Measurements from ENCODE around the gene BRD1. TPM values are rescaled to one million over a fixed set of nuclear protein-coding genes. Genes with fewer than 3 reads are reported as not detected.

The BRD1 gene
- total RNA-seq, 4 donors from 2014 or later = 44.6 to 74.9 (median 60.4) TPM

DNA sequence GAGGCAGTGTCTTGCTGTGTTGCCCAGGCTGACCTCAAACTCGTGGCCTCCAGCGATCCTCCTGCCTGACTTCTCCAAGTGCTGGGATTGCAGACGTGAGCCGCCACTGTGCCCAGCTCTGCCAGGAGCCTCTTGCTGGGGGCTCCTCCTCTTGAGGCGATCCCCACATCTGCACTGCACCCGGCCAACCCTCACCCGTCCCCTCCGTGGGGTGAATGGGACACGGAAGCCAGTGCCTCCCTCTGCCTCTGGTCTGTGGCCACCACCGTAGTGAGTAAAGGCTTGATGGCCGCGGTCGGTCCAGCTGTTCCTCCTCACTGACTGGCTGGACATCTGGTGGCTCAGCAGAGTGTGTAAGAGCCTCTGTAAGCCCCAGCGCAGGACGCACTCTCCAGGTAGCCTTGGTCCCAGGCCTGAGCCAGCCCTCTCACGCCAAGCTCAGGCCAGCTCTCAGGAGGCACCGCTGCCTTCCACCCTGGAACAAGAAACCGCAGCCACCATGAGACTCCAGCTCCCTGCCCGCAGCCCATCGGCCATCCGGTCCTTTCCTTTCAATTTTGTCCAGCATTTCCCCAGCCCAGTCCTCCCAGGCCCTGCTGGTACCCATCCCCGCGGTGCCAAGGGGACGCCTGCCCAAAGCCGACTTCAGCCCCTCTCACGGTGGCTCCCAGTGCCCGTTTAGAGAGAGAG, 100.3 kb downstream of the BRD1 start:
- no peak for DNase-seq (ENCODE audit: low spot score in 2 of 2)
- no peak overlapping the region for H3K27ac ChIP-seq
- H3K4me3 ChIP-seq = no peak overlapping the region
- H3K27me3 ChIP-seq = peaks cover 0 to 47% of the 10 kb centered on the region in 2 donors
- no peaks in the 10 kb centered on the region for H3K36me3 ChIP-seq
- H3K9me3 ChIP-seq = peaks cover 0 to 12% (median 0%) of the 10 kb centered on the region in 4 donors
- 78 to 82% methylated on average over 24 to 27 of the region's 27 CpGs for WGBS, 2 donors
- H3K4me1 ChIP-seq = peaks cover 0 to 7% (median 3%) of the 10 kb centered on the region in 4 donors
- no peak for TF ChIP-seq POLR2A (IDR thresholded peaks at IDR 0.05)
- TF ChIP-seq EP300 (IDR thresholded peaks at IDR 0.05) = no peak
- TF ChIP-seq, protein P1, sequence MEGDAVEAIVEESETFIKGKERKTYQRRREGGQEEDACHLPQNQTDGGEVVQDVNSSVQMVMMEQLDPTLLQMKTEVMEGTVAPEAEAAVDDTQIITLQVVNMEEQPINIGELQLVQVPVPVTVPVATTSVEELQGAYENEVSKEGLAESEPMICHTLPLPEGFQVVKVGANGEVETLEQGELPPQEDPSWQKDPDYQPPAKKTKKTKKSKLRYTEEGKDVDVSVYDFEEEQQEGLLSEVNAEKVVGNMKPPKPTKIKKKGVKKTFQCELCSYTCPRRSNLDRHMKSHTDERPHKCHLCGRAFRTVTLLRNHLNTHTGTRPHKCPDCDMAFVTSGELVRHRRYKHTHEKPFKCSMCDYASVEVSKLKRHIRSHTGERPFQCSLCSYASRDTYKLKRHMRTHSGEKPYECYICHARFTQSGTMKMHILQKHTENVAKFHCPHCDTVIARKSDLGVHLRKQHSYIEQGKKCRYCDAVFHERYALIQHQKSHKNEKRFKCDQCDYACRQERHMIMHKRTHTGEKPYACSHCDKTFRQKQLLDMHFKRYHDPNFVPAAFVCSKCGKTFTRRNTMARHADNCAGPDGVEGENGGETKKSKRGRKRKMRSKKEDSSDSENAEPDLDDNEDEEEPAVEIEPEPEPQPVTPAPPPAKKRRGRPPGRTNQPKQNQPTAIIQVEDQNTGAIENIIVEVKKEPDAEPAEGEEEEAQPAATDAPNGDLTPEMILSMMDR (IDR thresholded peaks at IDR 0.05) = no peak

DNA sequence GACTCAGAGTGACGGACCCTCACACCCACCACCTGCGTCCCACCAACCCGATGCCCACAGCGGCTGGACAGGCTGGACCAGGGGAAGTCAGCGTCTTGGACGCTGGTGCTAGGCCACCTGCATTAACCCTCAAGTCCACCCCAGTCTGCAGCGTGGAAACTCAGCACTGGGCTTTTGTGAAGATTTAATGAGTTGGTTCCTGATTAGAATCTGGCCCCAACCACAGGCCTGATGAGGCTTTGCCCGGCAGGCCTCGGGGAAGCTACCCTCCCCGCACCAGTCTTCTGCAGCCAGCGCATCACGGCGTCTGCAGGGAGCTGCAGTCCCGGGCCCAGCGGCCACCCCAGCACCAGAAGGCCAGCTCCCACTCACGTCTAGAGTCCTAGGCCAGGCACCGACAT, 101.0 kb downstream of the BRD1 start:
- H3K4me3 ChIP-seq = no peak overlapping the region
- WGBS, 2 donors = 75 to 77% methylated on average over 8 to 16 of the region's 17 CpGs
- TF ChIP-seq POLR2A (IDR thresholded peaks at IDR 0.05) (no peak), EP300 (IDR thresholded peaks at IDR 0.05) (no peak)
- TF ChIP-seq, protein P1 (IDR thresholded peaks at IDR 0.05) = no peak
- peaks cover 0 to 47% of the 10 kb centered on the region in 2 donors for H3K27me3 ChIP-seq
- DNase-seq (ENCODE audit: low spot score in 2 of 2) = no peak
- H3K9me3 ChIP-seq = peaks cover 0 to 6% (median 0%) of the 10 kb centered on the region in 4 donors
- no peaks in the 10 kb centered on the region for H3K36me3 ChIP-seq
- peaks cover 0 to 7% (median 3%) of the 10 kb centered on the region in 4 donors for H3K4me1 ChIP-seq
- H3K27ac ChIP-seq = no peak overlapping the region

DNA sequence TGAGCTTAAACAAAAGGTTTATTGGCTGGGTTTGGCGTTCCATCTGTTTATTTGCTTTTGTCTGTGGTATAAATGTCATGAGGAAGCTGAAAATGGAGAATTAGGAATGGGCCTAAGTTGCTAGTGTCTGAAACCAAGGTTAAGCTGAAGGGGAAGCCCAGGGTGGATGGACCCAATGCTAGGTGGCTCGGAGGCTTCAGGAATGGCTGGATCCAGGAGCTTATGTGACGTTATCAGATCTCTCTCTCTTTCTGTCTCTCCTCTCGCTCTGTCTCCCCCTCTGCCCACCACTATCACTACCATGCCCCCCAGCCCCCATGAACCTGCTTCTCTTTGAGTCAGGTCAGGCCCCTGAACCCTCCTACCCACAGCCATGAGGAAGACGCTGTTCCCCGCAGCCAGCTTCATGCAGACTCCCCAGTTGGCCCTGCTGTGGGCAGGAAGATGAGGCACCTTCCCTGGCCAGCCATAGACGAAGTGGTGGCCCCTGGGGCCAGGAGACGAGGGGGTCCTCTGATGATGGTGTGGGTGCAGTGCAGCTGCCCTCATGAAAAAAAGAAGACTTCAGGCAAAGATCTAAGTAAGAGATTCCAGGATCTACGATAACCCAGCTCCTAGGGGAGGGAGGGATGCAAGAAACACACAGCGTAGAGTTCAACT, 101.5 kb downstream of the BRD1 start:
- DNase-seq (ENCODE audit: low spot score in 2 of 2) = no peak

DNA sequence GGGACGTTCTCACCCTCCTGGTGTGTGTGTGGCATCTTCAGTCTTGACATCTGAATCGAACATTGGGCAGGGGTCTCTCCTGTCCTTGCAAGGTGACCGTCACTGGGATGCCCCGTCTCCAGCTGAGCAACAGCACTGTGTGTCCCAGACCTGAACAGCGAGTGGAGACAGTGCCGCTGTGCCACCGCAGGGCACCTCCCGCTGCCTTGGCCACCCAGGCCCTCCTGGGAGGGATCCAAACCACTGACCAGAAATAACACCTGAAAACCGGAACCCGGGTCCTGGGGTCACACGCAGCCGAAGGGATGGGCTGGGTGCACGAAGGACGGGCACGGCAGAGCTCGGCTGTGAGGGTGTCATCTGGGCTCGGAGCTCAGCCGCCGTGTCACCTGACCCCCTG, 102.2 kb downstream of the BRD1 start:
- no peaks in the 10 kb centered on the region for H3K9me3 ChIP-seq
- H3K27me3 ChIP-seq = peaks cover 0 to 47% of the 10 kb centered on the region in 2 donors
- H3K4me1 ChIP-seq = peaks cover 0 to 7% (median 3%) of the 10 kb centered on the region in 4 donors
- H3K36me3 ChIP-seq = no peaks in the 10 kb centered on the region
- WGBS, 2 donors = 82 to 84% methylated on average over 16 to 19 of the region's 19 CpGs
- DNase-seq (ENCODE audit: low spot score in 2 of 2) = no peak
- no peak for TF ChIP-seq EP300 (IDR thresholded peaks at IDR 0.05)
- TF ChIP-seq, protein P1 (IDR thresholded peaks at IDR 0.05) = no peak
- H3K27ac ChIP-seq = no peak overlapping the region
- no peak overlapping the region for H3K4me3 ChIP-seq

More for the DNA sequence above, 101.5 kb downstream of the BRD1 start:
- TF ChIP-seq EP300 (IDR thresholded peaks at IDR 0.05) (no peak), POLR2A (IDR thresholded peaks at IDR 0.05) (no peak)
- TF ChIP-seq, protein P1 (IDR thresholded peaks at IDR 0.05) = no peak
- Histone ChIP-seq H3K4me1 (peaks cover 0 to 7% (median 3%) of the 10 kb centered on the region in 4 donors), H3K4me3 (no peak overlapping the region), H3K9me3 (peaks cover 0 to under 1% (median 0%) of the 10 kb centered on the region in 4 donors), H3K27ac (no peak overlapping the region), H3K36me3 (no peaks in the 10 kb centered on the region), H3K27me3 (peaks cover 0 to 47% of the 10 kb centered on the region in 2 donors)
- 80 to 87% methylated on average over 10 of the region's 10 CpGs for WGBS, 2 donors
